Adrenal gland (tissue), 5 donors: Measurements from ENCODE around the gene PANX2.

Source experiments
- CTCF ChIP-seq, 6 experiments: fragments of 450-650 bp in 4 of 6; fragments of 200-600 bp in 2 of 6; sonication (generic) in 1 of 6; IDR thresholded peaks; 1 replicate in 5 of 6; 2 replicates in 1 of 6; pipeline versions ENCODE4 v1.5.1 to v1.8.0; 2016 to 2021; ENCODE audit warnings: antibody characterized with exemption in 6 of 6, mild to moderate bottlenecking in 2 of 6, moderate library complexity in 1 of 6
- POLR2A ChIP-seq, 2 donors: fragments of 450-650 bp; IDR thresholded peaks; one replicate each; pipeline ENCODE4 v1.6.1; 2017; ENCODE audit warnings: antibody characterized with exemption in 2 of 2, mild to moderate bottlenecking in 2 of 2, moderate library complexity in 1 of 2
- donor health status: DM: no; HTN: no; CAD: no.

GRCh38 chr22:50184902-50185374, 14.4 kb downstream of the PANX2 start:
- no peak for TF ChIP-seq CTCF (IDR thresholded peaks at IDR 0.05)
- TF ChIP-seq POLR2A (IDR thresholded peaks at IDR 0.05) = no peak
